Measurements from ENCODE around the gene DOCK11.

- TF ChIP-seq GATA2 (IDR thresholded peaks at IDR 0.05; ENCODE audit: low read depth, low read length) = no peak
- TF ChIP-seq GATA3 (IDR thresholded peaks at IDR 0.05; ENCODE audit: low read depth, low read length) = no peak
Observed at GRCh38 chrX:118717678-118718391, 222.2 kb downstream of the DOCK11 start.
